ENCODE data around the gene PDS5B.

DNA sequence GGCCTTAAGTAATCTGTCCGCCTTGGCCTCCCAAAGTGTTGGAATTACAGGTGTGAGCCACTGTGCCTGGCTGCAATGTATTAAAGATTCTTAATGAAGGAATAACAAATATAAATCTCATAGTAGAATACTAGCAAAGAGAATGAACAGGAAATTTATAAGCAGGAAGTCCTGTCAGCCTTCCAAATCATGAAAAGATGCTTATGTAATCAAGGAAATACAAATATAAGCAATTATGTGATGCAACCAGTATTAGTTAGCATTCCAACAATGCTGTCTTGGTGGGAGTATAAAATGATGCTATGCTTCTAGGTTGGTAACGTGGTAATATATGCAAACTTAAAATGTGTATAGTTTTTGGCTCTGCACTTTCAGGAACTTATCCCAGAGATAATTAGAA lies 133.8 kb downstream of the PDS5B start:
- TF ChIP-seq CTCF (IDR thresholded peaks at IDR 0.05 in 4 of 5, conservative IDR thresholded peaks at IDR 0.05 in 1 of 5) (no peak), POLR2A (IDR thresholded peaks at IDR 0.05) (no peak)

Data from gastrocnemius medialis (tissue), 4 donors.